Caco-2 (cell line): ENCODE measurements around the gene GAMT. TPM values are rescaled to one million over a fixed set of nuclear protein-coding genes. Genes with fewer than 3 reads are reported as not detected.
A peak's percentile ranks its signal among the peaks of the same experiment; 100 is the strongest.

Experiments
- BruUV-seq: library from RNA; stranded (reverse); fragments of 400-500 nt; replicated peaks from 2 replicates; lab custom pipeline; 2021; lab: Mats Ljungman, UMichigan
- CTCF ChIA-PET: fragments of 300-600 bp; sonication (Branson Sonifier 250); formaldehyde crosslinking; loops from one replicate; lab custom pipeline; 2022; ENCODE audit warnings: antibody characterized with exemption; lab: Charles Lee
- POLR2A ChIA-PET: fragments of 300-600 bp; sonication (Branson Sonifier 250); formaldehyde crosslinking; loops from one replicate; lab custom pipeline; 2022; ENCODE audit warnings: antibody characterized with exemption; lab: Charles Lee
- DNase-seq, 2 experiments: peaks; one replicate each; pipeline versions ENCODE4 v3.0.0 to v3.0.0-alpha.2; 2020 to 2022
- H3K27me3 ChIP-seq: replicated peaks from 2 replicates; pipeline ENCODE4 v1.6.0; 2011; ENCODE audit warnings: low read length; ENCODE audit not compliant: control insufficient read depth, insufficient read depth
- H3K36me3 ChIP-seq: 2 replicates; pipeline ENCODE4 v1.5.1; 2011; ENCODE audit warnings: low read length; ENCODE audit not compliant: control insufficient read depth, insufficient read depth
- H3K4me1 ChIP-seq: fragments of 250-450 bp; sonication (Bioruptor Pico); 2 replicates; pipeline ENCODE4 v1.5.1; 2020; ENCODE audit warnings: mild to moderate bottlenecking
- H3K4me3 ChIP-seq: 2 replicates; pipeline ENCODE4 v1.5.1; 2011; ENCODE audit warnings: low read depth, mild to moderate bottlenecking, control low read depth, low read length
- H3K9me3 ChIP-seq: fragments of 250-450 bp; sonication (Bioruptor Pico); 2 replicates; pipeline ENCODE4 v1.5.1; 2020; ENCODE audit warnings: mild to moderate bottlenecking, moderate library complexity
- H3K27ac Mint-ChIP-seq: one replicate; pipeline ENCODE4 v1.8.0; 2022; ENCODE audit warnings: mixed read lengths; ENCODE audit not compliant: unreplicated experiment
- H3K27me3 Mint-ChIP-seq: one replicate; pipeline ENCODE4 v1.8.0; 2022; ENCODE audit warnings: mixed read lengths; ENCODE audit not compliant: insufficient read depth, unreplicated experiment
- H3K36me3 Mint-ChIP-seq: one replicate; pipeline ENCODE4 v1.8.0; 2022; ENCODE audit warnings: mild to moderate bottlenecking, mixed read lengths; ENCODE audit not compliant: insufficient read depth, unreplicated experiment
- H3K4me1 Mint-ChIP-seq: one replicate; pipeline ENCODE4 v1.8.0; 2022; ENCODE audit warnings: low read depth, mixed read lengths; ENCODE audit not compliant: unreplicated experiment
- H3K4me3 Mint-ChIP-seq: one replicate; pipeline ENCODE4 v1.8.0; 2022; ENCODE audit warnings: mild to moderate bottlenecking, moderate library complexity, mixed read lengths; ENCODE audit not compliant: unreplicated experiment
- H3K9me3 Mint-ChIP-seq: one replicate; pipeline ENCODE4 v1.8.0; 2022; ENCODE audit warnings: mixed read lengths; ENCODE audit not compliant: unreplicated experiment
- CTCF ChIP-seq, 2 experiments: fragments of 200-600 bp in 1 of 2; IDR thresholded peaks; 1 replicate in 1 of 2; 2 replicates in 1 of 2; pipeline versions ENCODE4 v1.5.1 to v1.8.0; 2011 to 2022; ENCODE audit warnings: antibody characterized with exemption in 1 of 2, control low read depth in 1 of 2, inconsistent platforms in 1 of 2, low read depth in 1 of 2, low read length in 1 of 2, mild to moderate bottlenecking in 1 of 2, moderate library complexity in 1 of 2; ENCODE audit not compliant: insufficient read depth in 1 of 2, severe bottlenecking in 1 of 2, unreplicated experiment in 1 of 2
- intact Hi-C: fragments of 100-400 bp; cut with micrococcal nuclease; formaldehyde crosslinking; loops from one replicate; pipeline ENCODE4 v1.10.0; 2022; ENCODE audit not compliant: unreplicated experiment
- total RNA-seq: library from RNA; stranded (reverse); gene quantifications from 2 replicates; pipeline ENCODE4 v1.2.3, GENCODE V29; 2022

Gene GAMT
- total RNA-seq, 1 experiment from 2014 or later = 75.7 TPM

- Histone ChIP-seq H3K4me1 (peaks cover 30% of the 10 kb centered on the region), H3K36me3 (peaks cover 3% of the 10 kb centered on the region), H3K27me3 (no peaks in the 10 kb centered on the region), H3K4me3 (no peak overlapping the region), H3K9me3 (no peaks in the 10 kb centered on the region)
- TF ChIP-seq CTCF (IDR thresholded peaks at IDR 0.05; ENCODE audit: insufficient read depth in 1 of 2, low read depth in 1 of 2, low read length in 1 of 2, severe bottlenecking in 1 of 2, unreplicated experiment in 1 of 2) = no peak
- Mint-ChIP-seq H3K27ac (no peak overlapping the region), H3K27me3 (no peaks in the 10 kb centered on the region), H3K4me3 (no peak overlapping the region), H3K9me3 (no peaks in the 10 kb centered on the region), H3K36me3 (peaks cover 62% of the 10 kb centered on the region), H3K4me1 (peaks cover 25% of the 10 kb centered on the region)
- intact Hi-C loops = no loop called here
- DNase-seq = no peak
- no TSS peak for BruUV-seq
- ChIA-PET CTCF (no interaction called here), POLR2A (no interaction called here)
These were observed 11.1 kb upstream of the GAMT start for GRCh38 chr19:1412323-1412923.

GRCh38 chr19:1411255-1412191, 10.2 kb upstream of the GAMT start:
- H3K9me3 Mint-ChIP-seq = no peaks in the 10 kb centered on the region
- Histone ChIP-seq H3K9me3 (no peaks in the 10 kb centered on the region), H3K4me1 (peaks cover 30% of the 10 kb centered on the region), H3K27me3 (no peaks in the 10 kb centered on the region), H3K36me3 (peaks cover 3% of the 10 kb centered on the region), H3K4me3 (no peak overlapping the region)
- intact Hi-C loops = no loop called here
- DNase-seq = no peak
- peak overlapping the region; percentile 87 for H3K27ac Mint-ChIP-seq
- BruUV-seq = no TSS peak
- peaks cover 25% of the 10 kb centered on the region for H3K4me1 Mint-ChIP-seq
- H3K36me3 Mint-ChIP-seq = peaks cover 64% of the 10 kb centered on the region
- POLR2A ChIA-PET = no interaction called here
- no peak overlapping the region for H3K4me3 Mint-ChIP-seq
- TF ChIP-seq CTCF (IDR thresholded peaks at IDR 0.05; ENCODE audit: insufficient read depth in 1 of 2, low read depth in 1 of 2, low read length in 1 of 2, severe bottlenecking in 1 of 2, unreplicated experiment in 1 of 2) = no peak
- H3K27me3 Mint-ChIP-seq = no peaks in the 10 kb centered on the region
- CTCF ChIA-PET = interaction anchor here (0.5 kb wide), 1 partner anchor 278 kb away, joined by 4 read pairs; no protein-coding TSS in a partner anchor

GRCh38 chr19:1410789-1411188, 9.4 kb upstream of the GAMT start:
- H3K27ac Mint-ChIP-seq = peak overlapping the region; percentile 87
- intact Hi-C loops = no loop called here
- BruUV-seq = no TSS peak
- H3K9me3 Mint-ChIP-seq = no peaks in the 10 kb centered on the region
- POLR2A ChIA-PET = no interaction called here
- no peak for DNase-seq
- Histone ChIP-seq H3K36me3 (peaks cover 1% of the 10 kb centered on the region; the same call in 1 of the 2 replicates), H3K4me1 (peaks cover 30% of the 10 kb centered on the region), H3K27me3 (no peaks in the 10 kb centered on the region), H3K4me3 (no peak overlapping the region), H3K9me3 (no peaks in the 10 kb centered on the region)
- CTCF ChIA-PET = no interaction called here
- peaks cover 59% of the 10 kb centered on the region for H3K36me3 Mint-ChIP-seq
- no peak for TF ChIP-seq CTCF (IDR thresholded peaks at IDR 0.05; ENCODE audit: insufficient read depth in 1 of 2, low read depth in 1 of 2, low read length in 1 of 2, severe bottlenecking in 1 of 2, unreplicated experiment in 1 of 2)
- H3K4me1 Mint-ChIP-seq = peaks cover 25% of the 10 kb centered on the region
- H3K4me3 Mint-ChIP-seq = no peak overlapping the region
- no peaks in the 10 kb centered on the region for H3K27me3 Mint-ChIP-seq
